ENCODE results near the gene MAPK13.

MAPK13 gene

DNA sequence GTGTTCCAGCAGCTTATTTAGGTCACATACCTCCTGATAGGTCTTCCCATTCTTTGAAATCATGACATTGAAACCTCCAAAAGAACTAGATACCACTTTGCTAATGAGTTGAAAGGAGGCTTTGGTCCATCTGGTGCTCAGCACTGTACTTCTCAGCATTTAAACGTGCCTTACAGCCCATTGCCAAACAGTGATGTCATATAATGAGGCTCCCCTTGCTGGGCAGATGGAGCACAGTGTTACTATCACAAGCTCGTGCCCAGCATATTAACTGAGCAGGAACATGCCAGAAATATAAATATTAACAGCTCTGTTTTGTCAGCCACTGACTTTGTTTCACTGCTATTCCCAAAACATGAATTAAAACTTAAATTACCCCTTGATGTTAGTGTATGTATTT, 25.5 kb upstream of the MAPK13 start:
- H3K36me3 ChIP-seq (replicated peaks; ENCODE audit: insufficient read depth, low read length) = no peaks in the 10 kb centered on the region; the same call in 1 of the 2 replicates
- no peak overlapping the region for H3K27ac ChIP-seq (ENCODE audit: low read length)
- no peaks in the 10 kb centered on the region for H3K4me1 ChIP-seq (ENCODE audit: low read length)
- DNase-seq = no peak
- no peaks in the 10 kb centered on the region for H3K27me3 ChIP-seq (replicated peaks; ENCODE audit: insufficient read depth, low read length)
- no peak overlapping the region for H2AFZ ChIP-seq (ENCODE audit: low read length)
- H3K4me2 ChIP-seq (ENCODE audit: low read depth, low read length) = no peak overlapping the region
- H4K20me1 ChIP-seq (ENCODE audit: insufficient read depth, low read length) = no peaks in the 10 kb centered on the region
- TF ChIP-seq, protein P1, sequence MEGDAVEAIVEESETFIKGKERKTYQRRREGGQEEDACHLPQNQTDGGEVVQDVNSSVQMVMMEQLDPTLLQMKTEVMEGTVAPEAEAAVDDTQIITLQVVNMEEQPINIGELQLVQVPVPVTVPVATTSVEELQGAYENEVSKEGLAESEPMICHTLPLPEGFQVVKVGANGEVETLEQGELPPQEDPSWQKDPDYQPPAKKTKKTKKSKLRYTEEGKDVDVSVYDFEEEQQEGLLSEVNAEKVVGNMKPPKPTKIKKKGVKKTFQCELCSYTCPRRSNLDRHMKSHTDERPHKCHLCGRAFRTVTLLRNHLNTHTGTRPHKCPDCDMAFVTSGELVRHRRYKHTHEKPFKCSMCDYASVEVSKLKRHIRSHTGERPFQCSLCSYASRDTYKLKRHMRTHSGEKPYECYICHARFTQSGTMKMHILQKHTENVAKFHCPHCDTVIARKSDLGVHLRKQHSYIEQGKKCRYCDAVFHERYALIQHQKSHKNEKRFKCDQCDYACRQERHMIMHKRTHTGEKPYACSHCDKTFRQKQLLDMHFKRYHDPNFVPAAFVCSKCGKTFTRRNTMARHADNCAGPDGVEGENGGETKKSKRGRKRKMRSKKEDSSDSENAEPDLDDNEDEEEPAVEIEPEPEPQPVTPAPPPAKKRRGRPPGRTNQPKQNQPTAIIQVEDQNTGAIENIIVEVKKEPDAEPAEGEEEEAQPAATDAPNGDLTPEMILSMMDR (IDR thresholded peaks at IDR 0.05; ENCODE audit: low read length) = no peak
- TF ChIP-seq EZH2 (optimal IDR thresholded peaks at IDR 0.05; ENCODE audit: low read depth, low read length) (no peak), EZH2phosphoT487 (IDR thresholded peaks at IDR 0.05; ENCODE audit: low read length) (no peak)
- H3K79me2 ChIP-seq (ENCODE audit: low read length) = no peaks in the 10 kb centered on the region
- H3K9me3 ChIP-seq (replicated peaks; ENCODE audit: insufficient read depth, low read length) = no peaks in the 10 kb centered on the region
- H3F3A ChIP-seq (ENCODE audit: insufficient read depth, low read length) = no peaks in the 10 kb centered on the region
- H3K4me3 ChIP-seq (ENCODE audit: low read length) = no peak overlapping the region
- H3K9me2 ChIP-seq (replicated peaks; ENCODE audit: insufficient read depth, low read length) = no peaks in the 10 kb centered on the region
- H3K9ac ChIP-seq (ENCODE audit: low read length) = no peak overlapping the region

DNA sequence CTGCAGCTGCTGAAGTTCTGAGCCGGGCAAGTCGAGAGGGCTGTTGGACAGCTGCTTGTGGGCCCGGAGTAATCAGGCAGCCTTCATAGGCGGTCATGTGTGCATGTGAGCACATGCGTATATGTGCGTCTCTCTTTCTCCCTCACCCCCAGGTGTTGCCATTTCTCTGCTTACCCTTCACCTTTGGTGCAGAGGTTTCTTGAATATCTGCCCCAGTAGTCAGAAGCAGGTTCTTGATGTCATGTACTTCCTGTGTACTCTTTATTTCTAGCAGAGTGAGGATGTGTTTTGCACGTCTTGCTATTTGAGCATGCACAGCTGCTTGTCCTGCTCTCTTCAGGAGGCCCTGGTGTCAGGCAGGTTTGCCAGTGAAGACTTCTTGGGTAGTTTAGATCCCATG, 21.2 kb upstream of the MAPK13 start:
- H3K4me2 ChIP-seq (ENCODE audit: low read depth, low read length) = no peak overlapping the region
- H3K9ac ChIP-seq (ENCODE audit: low read length) = no peak overlapping the region
- H3F3A ChIP-seq (ENCODE audit: insufficient read depth, low read length) = no peaks in the 10 kb centered on the region
- no peak for DNase-seq
- no peaks in the 10 kb centered on the region for H4K20me1 ChIP-seq (ENCODE audit: insufficient read depth, low read length)
- peaks cover 15% of the 10 kb centered on the region for H3K4me1 ChIP-seq (ENCODE audit: low read length)
- no peak overlapping the region for H2AFZ ChIP-seq (ENCODE audit: low read length)
- H3K9me2 ChIP-seq (replicated peaks; ENCODE audit: insufficient read depth, low read length) = no peaks in the 10 kb centered on the region
- no peaks in the 10 kb centered on the region for H3K9me3 ChIP-seq (replicated peaks; ENCODE audit: insufficient read depth, low read length)
- no peaks in the 10 kb centered on the region for H3K79me2 ChIP-seq (ENCODE audit: low read length)
- H3K36me3 ChIP-seq (replicated peaks; ENCODE audit: insufficient read depth, low read length) = no peaks in the 10 kb centered on the region; the same call in 1 of the 2 replicates
- TF ChIP-seq EZH2phosphoT487 (IDR thresholded peaks at IDR 0.05; ENCODE audit: low read length) = no peak
- no peak overlapping the region for H3K4me3 ChIP-seq (ENCODE audit: low read length)
- H3K27me3 ChIP-seq (replicated peaks; ENCODE audit: insufficient read depth, low read length) = no peaks in the 10 kb centered on the region
- no peak overlapping the region for H3K27ac ChIP-seq (ENCODE audit: low read length)

DNA sequence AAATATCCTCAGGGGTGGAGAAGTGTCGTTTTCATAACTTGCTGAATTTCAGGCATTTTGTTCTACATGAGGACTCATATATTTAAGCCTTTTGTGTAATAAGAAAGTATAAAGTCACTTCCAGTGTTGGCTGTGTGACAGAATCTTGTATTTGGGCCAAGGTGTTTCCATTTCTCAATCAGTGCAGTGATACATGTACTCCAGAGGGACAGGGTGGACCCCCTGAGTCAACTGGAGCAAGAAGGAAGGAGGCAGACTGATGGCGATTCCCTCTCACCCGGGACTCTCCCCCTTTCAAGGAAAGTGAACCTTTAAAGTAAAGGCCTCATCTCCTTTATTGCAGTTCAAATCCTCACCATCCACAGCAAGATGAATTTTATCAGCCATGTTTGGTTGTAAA, 20.3 kb upstream of the MAPK13 start:
- H3K36me3 ChIP-seq (replicated peaks; ENCODE audit: insufficient read depth, low read length) = no peaks in the 10 kb centered on the region; the same call in 1 of the 2 replicates
- H3K4me1 ChIP-seq (ENCODE audit: low read length) = peaks cover 23% of the 10 kb centered on the region
- no peak overlapping the region for H3K4me2 ChIP-seq (ENCODE audit: low read depth, low read length)
- no peaks in the 10 kb centered on the region for H3K79me2 ChIP-seq (ENCODE audit: low read length)
- no peak overlapping the region for H2AFZ ChIP-seq (ENCODE audit: low read length)
- no peak for DNase-seq
- no peaks in the 10 kb centered on the region for H3K9me3 ChIP-seq (replicated peaks; ENCODE audit: insufficient read depth, low read length)
- no peaks in the 10 kb centered on the region for H4K20me1 ChIP-seq (ENCODE audit: insufficient read depth, low read length)
- H3K9ac ChIP-seq (ENCODE audit: low read length) = no peak overlapping the region
- no peak overlapping the region for H3K4me3 ChIP-seq (ENCODE audit: low read length)
- H3K27me3 ChIP-seq (replicated peaks; ENCODE audit: insufficient read depth, low read length) = no peaks in the 10 kb centered on the region
- H3K9me2 ChIP-seq (replicated peaks; ENCODE audit: insufficient read depth, low read length) = no peaks in the 10 kb centered on the region
- H3K27ac ChIP-seq (ENCODE audit: low read length) = no peak overlapping the region
- H3F3A ChIP-seq (ENCODE audit: insufficient read depth, low read length) = peaks cover 4% of the 10 kb centered on the region; the same call in 1 of the 2 replicates
- TF ChIP-seq, protein P1 (IDR thresholded peaks at IDR 0.05; ENCODE audit: low read length) = no peak
- no peak for TF ChIP-seq EZH2phosphoT487 (IDR thresholded peaks at IDR 0.05; ENCODE audit: low read length)

DNA sequence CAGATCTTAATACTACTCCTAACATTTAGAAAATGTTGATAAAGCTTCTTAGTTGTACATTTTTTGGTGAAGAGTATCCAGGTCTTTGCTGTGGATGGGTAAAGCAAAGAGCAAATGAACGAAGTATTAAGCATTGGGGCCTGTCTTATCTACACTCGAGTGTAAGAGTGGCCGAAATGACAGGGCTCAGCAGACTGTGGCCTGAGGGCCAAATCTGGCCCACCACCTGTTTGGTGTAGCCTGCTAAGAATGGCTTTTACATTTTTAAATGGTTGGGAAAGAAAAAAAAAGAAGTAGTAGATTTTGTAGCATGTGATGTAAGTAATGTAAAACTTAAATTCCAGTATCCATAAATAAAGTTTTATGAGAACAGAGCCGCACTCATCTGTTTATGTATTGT, 19.4 kb upstream of the MAPK13 start:
- peaks cover 4% of the 10 kb centered on the region for H3F3A ChIP-seq (ENCODE audit: insufficient read depth, low read length)
- no peak overlapping the region for H3K9ac ChIP-seq (ENCODE audit: low read length)
- TF ChIP-seq, protein P1 (IDR thresholded peaks at IDR 0.05; ENCODE audit: low read length) = no peak
- TF ChIP-seq EZH2phosphoT487 (IDR thresholded peaks at IDR 0.05; ENCODE audit: low read length) (no peak), EZH2 (optimal IDR thresholded peaks at IDR 0.05; ENCODE audit: low read depth, low read length) (no peak)
- H3K79me2 ChIP-seq (ENCODE audit: low read length) = no peaks in the 10 kb centered on the region
- peaks cover 30% of the 10 kb centered on the region for H3K4me1 ChIP-seq (ENCODE audit: low read length)
- no peaks in the 10 kb centered on the region for H3K9me3 ChIP-seq (replicated peaks; ENCODE audit: insufficient read depth, low read length)
- DNase-seq = no peak
- no peak overlapping the region for H3K4me3 ChIP-seq (ENCODE audit: low read length)
- no peaks in the 10 kb centered on the region for H3K27me3 ChIP-seq (replicated peaks; ENCODE audit: insufficient read depth, low read length)
- H3K9me2 ChIP-seq (replicated peaks; ENCODE audit: insufficient read depth, low read length) = no peaks in the 10 kb centered on the region
- no peak overlapping the region for H2AFZ ChIP-seq (ENCODE audit: low read length)
- no peaks in the 10 kb centered on the region for H4K20me1 ChIP-seq (ENCODE audit: insufficient read depth, low read length)
- H3K4me2 ChIP-seq (ENCODE audit: low read depth, low read length) = no peak overlapping the region
- H3K36me3 ChIP-seq (replicated peaks; ENCODE audit: insufficient read depth, low read length) = no peaks in the 10 kb centered on the region; the same call in 1 of the 2 replicates
- no peak overlapping the region for H3K27ac ChIP-seq (ENCODE audit: low read length)
